Hepatocyte (in vitro differentiated cells): ENCODE data around the gene HEBP2. TPM values are rescaled to one million over a fixed set of nuclear protein-coding genes. Genes with fewer than 3 reads are reported as not detected.

Experiments used
- DNase-seq: peaks from one replicate; pipeline ENCODE4 v3.0.0-alpha.2; 2016; ENCODE audit warnings: low spot score
- H2AFZ ChIP-seq: fragments of 200-600 bp; sonication (generic); 2 replicates; pipeline ENCODE4 v1.6.0; 2016; ENCODE audit warnings: antibody characterized with exemption, mild to moderate bottlenecking
- H3K27ac ChIP-seq: fragments of 200-600 bp; sonication (generic); 2 replicates; pipeline ENCODE4 v1.5.1; 2016; ENCODE audit warnings: mild to moderate bottlenecking
- H3K27me3 ChIP-seq: fragments of 200-600 bp; sonication (generic); 2 replicates; pipeline ENCODE4 v1.6.1; 2016
- H3K36me3 ChIP-seq: fragments of 200-600 bp; sonication (generic); replicated peaks from 2 replicates; pipeline ENCODE4 v1.5.1; 2016; ENCODE audit warnings: low read depth; ENCODE audit not compliant: insufficient read depth
- H3K4me1 ChIP-seq: fragments of 200-600 bp; sonication (generic); 2 replicates; pipeline ENCODE4 v1.5.1; 2016; ENCODE audit warnings: mild to moderate bottlenecking, moderate library complexity; ENCODE audit not compliant: insufficient read depth
- H3K4me2 ChIP-seq: fragments of 200-600 bp; sonication (generic); 2 replicates; pipeline ENCODE4 v1.6.0; 2016
- H3K4me3 ChIP-seq: fragments of 200-600 bp; sonication (generic); 2 replicates; pipeline ENCODE4 v1.5.1; 2016; ENCODE audit warnings: mild to moderate bottlenecking
- H3K79me2 ChIP-seq: fragments of 200-600 bp; sonication (generic); 2 replicates; pipeline ENCODE4 v1.6.0; 2017; ENCODE audit warnings: mild to moderate bottlenecking
- H3K9me2 ChIP-seq: fragments of 200-600 bp; sonication (generic); replicated peaks from 2 replicates; pipeline ENCODE4 v1.6.0; 2017; ENCODE audit warnings: mild to moderate bottlenecking; ENCODE audit not compliant: insufficient read depth
- H3K9me3 ChIP-seq: fragments of 200-600 bp; sonication (generic); 2 replicates; pipeline ENCODE4 v1.5.1; 2016; ENCODE audit warnings: low read depth, mild to moderate bottlenecking
- H4K20me1 ChIP-seq: fragments of 200-600 bp; sonication (generic); 2 replicates; pipeline ENCODE4 v1.6.0; 2016; ENCODE audit warnings: mild to moderate bottlenecking; ENCODE audit not compliant: insufficient read depth, poor library complexity, severe bottlenecking
- EZH2 ChIP-seq: fragments of 200-600 bp; sonication (generic); IDR thresholded peaks from 2 replicates; pipeline ENCODE4 v1.6.1; 2016; ENCODE audit warnings: antibody characterized with exemption, mild to moderate bottlenecking, borderline replicate concordance
- EZH2phosphoT487 ChIP-seq: fragments of 200-600 bp; sonication (generic); IDR thresholded peaks from one replicate; pipeline ENCODE4 v1.6.1; 2018; ENCODE audit warnings: antibody characterized with exemption, mild to moderate bottlenecking, low read depth, moderate library complexity; ENCODE audit not compliant: unreplicated experiment, severe bottlenecking
- WGBS: methylation state at CpG from one replicate; pipeline ENCODE4 v1.1.6; 2016; ENCODE audit warnings: low lambda C conversion rate; ENCODE audit errors: missing lambda C conversion rate; 5-methylcytosine and 5-hydroxymethylcytosine counted together
- polyA plus RNA-seq: library from polyadenylated mRNA; unstranded; fragments of >200 nt; fragmentation: Nextera tagmentation; extraction: Ambion mirVana; gene quantifications from 2 replicates; pipeline ENCODE4 v1.2.1, GENCODE V29; 2016
- total RNA-seq: library from RNA; depleted of rRNA; stranded (reverse); fragments of >200 nt; gene quantifications from 2 replicates; pipeline ENCODE4 v1.2.3, GENCODE V29; 2014
- TF ChIP-seq, protein P1 (sequence below): fragments of 200-600 bp; sonication (generic); IDR thresholded peaks from 2 replicates; pipeline ENCODE4 v1.5.1; 2016; ENCODE audit warnings: antibody characterized with exemption, mild to moderate bottlenecking; ENCODE audit not compliant: poor library complexity

The HEBP2 gene
- total and polyA plus RNA-seq, 2 experiments from 2014 or later: 21.6 to 79.0 TPM

- 4% methylated on average over 34 of the region's 35 CpGs for WGBS
These were observed 779 bp downstream of the HEBP2 start for GRCh38 chr6:138404666-138405337.

GRCh38 chr6:138405816-138406413 lies 1.9 kb downstream of the HEBP2 start:
- peaks cover 5% of the 10 kb centered on the region for H3K79me2 ChIP-seq
- H3K9me3 ChIP-seq: no peaks in the 10 kb centered on the region
- H3K36me3 ChIP-seq: no peaks in the 10 kb centered on the region
- H3K4me1 ChIP-seq: peaks cover 3% of the 10 kb centered on the region
- H2AFZ ChIP-seq: no peak overlapping the region
- no peaks in the 10 kb centered on the region for H3K27me3 ChIP-seq
- 68% methylated on average over 5 of the region's 5 CpGs for WGBS
- H3K4me3 ChIP-seq: no peak overlapping the region
- H3K9me2 ChIP-seq: no peaks in the 10 kb centered on the region
- no peaks in the 10 kb centered on the region for H4K20me1 ChIP-seq
- H3K27ac ChIP-seq: no peak overlapping the region
- peak overlapping the region; percentile 96 for H3K4me2 ChIP-seq
- TF ChIP-seq, protein P1, sequence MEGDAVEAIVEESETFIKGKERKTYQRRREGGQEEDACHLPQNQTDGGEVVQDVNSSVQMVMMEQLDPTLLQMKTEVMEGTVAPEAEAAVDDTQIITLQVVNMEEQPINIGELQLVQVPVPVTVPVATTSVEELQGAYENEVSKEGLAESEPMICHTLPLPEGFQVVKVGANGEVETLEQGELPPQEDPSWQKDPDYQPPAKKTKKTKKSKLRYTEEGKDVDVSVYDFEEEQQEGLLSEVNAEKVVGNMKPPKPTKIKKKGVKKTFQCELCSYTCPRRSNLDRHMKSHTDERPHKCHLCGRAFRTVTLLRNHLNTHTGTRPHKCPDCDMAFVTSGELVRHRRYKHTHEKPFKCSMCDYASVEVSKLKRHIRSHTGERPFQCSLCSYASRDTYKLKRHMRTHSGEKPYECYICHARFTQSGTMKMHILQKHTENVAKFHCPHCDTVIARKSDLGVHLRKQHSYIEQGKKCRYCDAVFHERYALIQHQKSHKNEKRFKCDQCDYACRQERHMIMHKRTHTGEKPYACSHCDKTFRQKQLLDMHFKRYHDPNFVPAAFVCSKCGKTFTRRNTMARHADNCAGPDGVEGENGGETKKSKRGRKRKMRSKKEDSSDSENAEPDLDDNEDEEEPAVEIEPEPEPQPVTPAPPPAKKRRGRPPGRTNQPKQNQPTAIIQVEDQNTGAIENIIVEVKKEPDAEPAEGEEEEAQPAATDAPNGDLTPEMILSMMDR: no peak
- TF ChIP-seq EZH2phosphoT487: no peak
- TF ChIP-seq EZH2: no peak
- no peak for DNase-seq

More at GRCh38 chr6:138404666-138405337, 779 bp downstream of the HEBP2 start:
- H3K9me2 ChIP-seq: no peaks in the 10 kb centered on the region
- peak overlapping the region; percentile 97 for H3K27ac ChIP-seq
- H3K4me3 ChIP-seq: peak overlapping the region; percentile 84
- no peak for TF ChIP-seq EZH2phosphoT487
- TF ChIP-seq, protein P1: no peak
- TF ChIP-seq EZH2: no peak
- peak overlapping the region; percentile 96 for H3K4me2 ChIP-seq
- H2AFZ ChIP-seq: peak overlapping the region; percentile 94
- peak; percentile 39 for DNase-seq
- peaks cover 3% of the 10 kb centered on the region for H3K4me1 ChIP-seq
- no peaks in the 10 kb centered on the region for H4K20me1 ChIP-seq
- no peaks in the 10 kb centered on the region for H3K9me3 ChIP-seq
- H3K36me3 ChIP-seq: no peaks in the 10 kb centered on the region
- peaks cover 5% of the 10 kb centered on the region for H3K79me2 ChIP-seq
- no peaks in the 10 kb centered on the region for H3K27me3 ChIP-seq

GRCh38 chr6:138406443-138406842 lies 2.4 kb downstream of the HEBP2 start:
- H4K20me1 ChIP-seq: no peaks in the 10 kb centered on the region
- H3K27ac ChIP-seq: no peak overlapping the region

More at GRCh38 chr6:138406443-138406842, 2.4 kb downstream of the HEBP2 start:
- no peak for DNase-seq
- Histone ChIP-seq H3K9me3 (no peaks in the 10 kb centered on the region), H3K4me2 (no peak overlapping the region), H3K9me2 (no peaks in the 10 kb centered on the region), H3K79me2 (peaks cover 5% of the 10 kb centered on the region), H3K36me3 (no peaks in the 10 kb centered on the region), H3K4me3 (no peak overlapping the region), H3K4me1 (peaks cover 3% of the 10 kb centered on the region), H2AFZ (no peak overlapping the region), H3K27me3 (no peaks in the 10 kb centered on the region)
- 81% methylated on average over 2 of the region's 2 CpGs for WGBS
- TF ChIP-seq EZH2 (no peak), EZH2phosphoT487 (no peak)
- TF ChIP-seq, protein P1: no peak
